Left lung (tissue), 10 donors: ENCODE results near the gene PAH. TPM values are rescaled to one million over a fixed set of nuclear protein-coding genes. Genes with fewer than 3 reads are reported as not detected.
A peak's percentile ranks its signal among the peaks of the same experiment; 100 is the strongest.

Source experiments
- ATAC-seq: fragments of 200-7000 bp; cut with Tn5 transposase; one replicate; pipeline ENCODE4 v1.9.1; 2020; ENCODE audit warnings: moderate library complexity
- DNase-seq, 4 donors: peaks; one replicate each; pipeline ENCODE4 v3.0.0-alpha.2; 2013 to 2020
- H3K27ac ChIP-seq, 2 donors: fragments of 200-600 bp; sonication (generic) in 1 of 2; one replicate each; pipeline versions ENCODE4 v1.5.0 to v1.8.0; 2020 to 2021
- H3K27me3 ChIP-seq, 2 donors: fragments of 200-600 bp; sonication (generic) in 1 of 2; one replicate each; pipeline versions ENCODE4 v1.5.0 to v1.8.0; 2020 to 2021
- H3K36me3 ChIP-seq, 2 donors: fragments of 200-600 bp; sonication (generic) in 1 of 2; one replicate each; pipeline versions ENCODE4 v1.5.0 to v1.8.0; 2020 to 2021
- H3K4me1 ChIP-seq, 2 donors: fragments of 200-600 bp; one replicate each; pipeline ENCODE4 v1.8.0; 2021
- H3K4me3 ChIP-seq, 2 donors: fragments of 200-600 bp; sonication (generic) in 1 of 2; one replicate each; pipeline versions ENCODE4 v1.5.0 to v1.8.0; 2020 to 2021; ENCODE audit warnings: mild to moderate bottlenecking in 1 of 2
- H3K9me3 ChIP-seq, 2 donors: fragments of 200-600 bp; sonication (generic) in 1 of 2; one replicate each; pipeline versions ENCODE4 v1.5.0 to v1.8.0; 2020 to 2021
- CTCF ChIP-seq, 2 donors: fragments of 200-600 bp; sonication (generic) in 1 of 2; IDR thresholded peaks; one replicate each; pipeline versions ENCODE4 v1.5.0 to v1.8.0; 2021; ENCODE audit warnings: antibody characterized with exemption in 2 of 2
- intact Hi-C, 2 donors: fragments of 100-400 bp; cut with DNase I; formaldehyde crosslinking; loops; one replicate each; pipeline versions ENCODE4 v1.11.2 to v1.14.2; 2022
- polyA plus RNA-seq, 6 donors: library from polyadenylated mRNA; unstranded; fragments of 120-200 nt; gene quantifications; one replicate each; pipeline ENCODE4 v1.2.1, GENCODE V29; 2013; ENCODE audit not compliant: insufficient read length in 6 of 6
- total RNA-seq, 2 donors: library from RNA; stranded (reverse); fragmentation: NEBNext Ultra II Directional; extraction: Animal tissue kit (Norgen Biotek cat#: 25700); gene quantifications; one replicate each; pipeline ENCODE4 v1.2.1, GENCODE V29; 2021
- donor health status: DM: no; HTN: yes; CAD: no.
- donor health status: DM: no; HTN: no; CAD: no.

The PAH gene
- total and polyA plus RNA-seq, 8 donors = 0.29 to 1.1 (median 0.71) TPM; not detected in 2

GRCh38 chr12:102950107-102950949 is 33.3 kb upstream of the PAH start:
- ATAC-seq = peak; percentile 69
- no peaks in the 10 kb centered on the region for H3K4me1 ChIP-seq
- H3K36me3 ChIP-seq = no peaks in the 10 kb centered on the region
- peak in 1 of 4 donors; percentile 80 for DNase-seq
- H3K4me3 ChIP-seq = no peak overlapping the region
- H3K27me3 ChIP-seq = peaks cover 33 to 82% of the 10 kb centered on the region in 2 donors
- no peaks in the 10 kb centered on the region for H3K9me3 ChIP-seq
- TF ChIP-seq CTCF (IDR thresholded peaks at IDR 0.05) = no peak
- intact Hi-C loops = no loop called here
- no peak overlapping the region for H3K27ac ChIP-seq

GRCh38 chr12:102948941-102949352 is 31.9 kb upstream of the PAH start:
- no peaks in the 10 kb centered on the region for H3K36me3 ChIP-seq
- intact Hi-C loops = loop anchor here in 1 of 2 donors (5.0 kb wide), 1 partner anchor 598 kb away; no protein-coding TSS in a partner anchor
- no peaks in the 10 kb centered on the region for H3K9me3 ChIP-seq
- ATAC-seq (peak; percentile 32), DNase-seq (peak in 1 of 4 donors; percentile 38)
- TF ChIP-seq CTCF (IDR thresholded peaks at IDR 0.05) = peak; percentile 76 to 78
- H3K4me1 ChIP-seq = no peaks in the 10 kb centered on the region
- H3K4me3 ChIP-seq = no peak overlapping the region
- peaks cover 28 to 68% of the 10 kb centered on the region in 2 donors for H3K27me3 ChIP-seq
- H3K27ac ChIP-seq = no peak overlapping the region

GRCh38 chr12:102946042-102946441 is 29.0 kb upstream of the PAH start:
- Histone ChIP-seq H3K4me3 (no peak overlapping the region), H3K27me3 (peaks cover 10 to 39% of the 10 kb centered on the region in 2 donors), H3K36me3 (no peaks in the 10 kb centered on the region), H3K4me1 (no peaks in the 10 kb centered on the region), H3K9me3 (peaks cover 0 to 5% of the 10 kb centered on the region in 2 donors), H3K27ac (no peak overlapping the region)
- DNase-seq = no peak
- intact Hi-C loops = loop anchor here in 1 of 2 donors (5.0 kb wide), 1 partner anchor 601 kb away; no protein-coding TSS in a partner anchor
- no peak for TF ChIP-seq CTCF (IDR thresholded peaks at IDR 0.05)
- ATAC-seq = no peak

DNA sequence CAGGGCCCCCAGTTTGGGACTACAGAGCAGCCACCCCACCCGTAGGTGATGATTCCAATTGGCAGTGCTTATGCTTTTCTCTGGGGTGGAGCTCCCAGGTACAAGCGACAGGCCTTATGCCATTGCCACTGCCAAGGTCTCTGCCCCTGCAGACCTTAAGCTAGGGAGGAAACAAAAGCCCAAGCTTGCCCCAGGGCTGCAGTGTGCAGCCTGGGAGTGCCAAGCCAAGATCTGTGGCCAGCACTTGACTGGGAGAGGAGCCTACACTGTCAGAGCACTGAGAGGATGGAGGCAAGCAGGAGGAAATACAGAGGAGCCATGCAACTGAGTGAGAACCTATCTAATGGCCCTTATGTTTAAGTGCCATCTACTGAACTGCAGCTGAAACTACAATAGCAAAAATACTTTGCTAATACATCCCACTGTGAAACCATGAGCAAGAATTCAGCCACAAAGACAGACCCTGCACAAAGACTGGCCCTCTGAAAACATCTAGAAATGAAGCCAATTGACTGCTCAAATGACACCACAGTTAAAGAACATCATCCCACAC is 22.7 kb upstream of the PAH start:
- peaks cover 0 to 5% of the 10 kb centered on the region in 2 donors for H3K9me3 ChIP-seq
- no peaks in the 10 kb centered on the region for H3K36me3 ChIP-seq
- no peak for ATAC-seq
- no peak overlapping the region for H3K4me3 ChIP-seq
- H3K27me3 ChIP-seq = no peaks in the 10 kb centered on the region
- DNase-seq = no peak
- no peak overlapping the region for H3K27ac ChIP-seq
- H3K4me1 ChIP-seq = no peaks in the 10 kb centered on the region
- TF ChIP-seq CTCF (IDR thresholded peaks at IDR 0.05) = no peak
- intact Hi-C loops = no loop called here

DNA sequence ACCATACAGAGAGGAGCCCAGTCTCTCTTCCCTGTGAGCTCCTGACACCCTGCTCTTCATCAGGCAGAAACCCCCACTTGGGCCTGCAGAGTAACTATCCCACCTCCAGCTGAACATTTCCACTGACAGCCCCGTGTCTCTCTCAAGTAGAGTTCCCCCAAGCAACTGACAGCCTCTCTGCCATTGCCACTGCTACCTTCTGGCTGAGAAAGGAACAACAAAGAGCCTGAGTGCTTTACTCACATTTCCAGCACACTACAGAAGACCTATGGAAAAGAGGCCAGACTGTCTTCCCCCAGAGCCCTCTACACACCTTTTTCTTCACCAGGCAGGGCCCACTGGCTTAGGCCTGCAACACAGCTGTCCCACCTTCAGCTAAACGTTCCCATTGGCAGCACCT is 22.0 kb upstream of the PAH start:
- ATAC-seq (no peak), DNase-seq (no peak)
- no peak for TF ChIP-seq CTCF (IDR thresholded peaks at IDR 0.05)
- intact Hi-C loops = no loop called here
- H3K36me3 ChIP-seq = no peaks in the 10 kb centered on the region
- H3K9me3 ChIP-seq = peaks cover 0 to 5% of the 10 kb centered on the region in 2 donors
- H3K4me1 ChIP-seq = no peaks in the 10 kb centered on the region
- no peak overlapping the region for H3K27ac ChIP-seq
- no peak overlapping the region for H3K4me3 ChIP-seq
- H3K27me3 ChIP-seq = no peaks in the 10 kb centered on the region
